Stimulated activated CD8-positive, alpha-beta memory T cell treated with anti-CD3 and anti-CD28 coated beads, Interleukin-4, amount 100 ng/mL, for 4 hours (primary cell): ENCODE measurements around the gene C1orf210.

Experiments
- DNase-seq, 2 donors: peaks; one replicate each; pipeline ENCODE4 v3.0.0-alpha.2; 2020; ENCODE audit warnings: low read depth in 2 of 2, low spot score in 1 of 2

C1orf210 gene

DNA sequence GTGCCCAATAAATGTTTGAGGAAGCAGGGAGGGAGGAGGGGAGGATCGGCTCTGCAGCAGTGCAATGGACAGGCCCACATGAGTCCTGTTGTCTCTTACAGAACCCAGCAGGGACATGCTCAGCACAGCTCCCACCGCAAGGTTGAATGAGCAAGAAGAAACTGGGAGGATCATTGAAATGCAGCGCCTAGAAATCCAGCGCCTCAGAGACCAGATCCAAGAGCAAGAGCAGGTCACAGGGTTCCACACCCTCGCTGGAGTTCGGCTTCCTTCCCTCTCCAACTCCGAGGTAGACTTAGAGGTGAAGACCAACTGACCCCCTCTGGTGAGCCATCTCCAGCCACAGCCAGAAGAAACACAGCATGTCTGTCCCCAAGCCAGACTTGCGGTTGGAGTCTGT lies 31.5 kb downstream of the C1orf210 start:
- DNase-seq: no peak

DNA sequence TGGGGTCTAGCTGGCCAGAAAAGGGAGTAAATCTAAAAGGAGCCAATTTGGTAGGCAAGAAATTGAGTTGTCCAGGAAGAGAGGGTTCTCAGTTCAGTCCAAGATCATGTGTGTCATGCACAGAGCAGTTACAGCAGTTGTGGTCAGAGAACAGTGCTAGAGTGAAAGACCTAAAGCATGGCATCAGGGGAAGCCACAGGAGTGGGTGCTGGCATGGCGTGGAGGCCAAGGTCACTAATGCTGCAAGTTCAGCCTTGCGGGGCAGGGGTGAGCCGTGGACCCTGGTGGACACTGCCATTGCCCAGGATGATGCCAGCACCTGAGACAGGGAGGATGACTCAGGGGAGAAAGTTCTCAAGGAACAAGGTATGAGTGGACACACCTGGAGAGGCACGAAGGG lies 32.2 kb downstream of the C1orf210 start:
- no peak for DNase-seq

DNA sequence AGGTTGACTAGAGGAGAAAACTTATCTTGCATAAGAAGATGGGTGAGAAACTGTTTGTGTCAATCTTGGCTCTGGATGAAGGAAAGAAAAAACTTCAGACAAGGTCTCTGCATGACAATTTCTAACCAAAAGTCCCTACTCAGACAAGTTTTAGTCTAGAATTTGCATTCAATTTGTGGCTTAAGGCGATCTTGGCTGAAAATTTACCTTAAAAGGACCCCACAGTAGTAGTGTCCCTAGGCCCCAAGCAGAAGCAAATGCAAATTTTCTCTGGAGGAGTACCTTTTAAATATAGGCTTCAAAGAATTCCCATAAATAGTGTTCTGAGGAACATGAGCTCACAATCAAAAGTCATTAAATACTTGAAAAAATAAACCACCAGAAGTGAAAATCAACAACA lies 33.2 kb downstream of the C1orf210 start:
- DNase-seq: no peak

DNA sequence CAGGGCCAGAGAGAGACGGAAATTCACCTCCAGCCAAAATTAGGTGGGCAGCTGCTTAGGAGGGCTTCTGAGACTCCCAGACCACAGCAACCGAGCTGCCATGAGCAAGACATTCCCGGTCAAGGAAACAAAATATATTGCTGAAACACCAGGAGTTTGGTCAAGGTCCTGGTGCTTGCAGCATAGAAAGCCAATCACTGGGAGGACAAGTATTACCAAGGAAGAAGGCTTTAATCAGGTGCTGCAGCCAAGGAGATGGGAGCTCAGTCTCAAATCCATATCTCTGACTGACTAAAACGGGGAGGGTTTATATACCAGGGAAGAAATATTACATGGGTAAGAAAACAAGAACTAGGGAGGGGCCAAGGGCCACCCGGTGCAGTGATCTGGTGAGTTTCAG lies 34.4 kb downstream of the C1orf210 start:
- DNase-seq: no peak

DNA sequence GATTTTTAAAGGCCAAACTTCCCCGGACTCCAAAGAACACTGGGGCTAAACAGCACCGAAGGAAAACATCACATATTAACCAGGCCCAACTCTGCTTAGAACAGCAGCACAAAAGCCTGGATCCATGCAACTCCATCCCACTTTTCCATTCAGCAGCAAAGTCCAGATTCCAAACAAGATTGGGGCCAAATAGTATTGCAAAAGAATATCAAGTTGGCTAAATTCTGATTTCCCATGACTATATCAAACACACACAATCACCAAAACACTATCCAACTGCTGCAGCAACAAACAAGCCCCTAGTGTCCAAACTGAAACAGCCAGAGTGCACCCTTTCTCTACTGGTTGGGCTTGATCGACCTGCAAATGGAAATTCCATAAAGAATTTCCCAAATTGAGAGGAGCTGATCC lies 35.0 kb downstream of the C1orf210 start:
- no peak for DNase-seq

DNA sequence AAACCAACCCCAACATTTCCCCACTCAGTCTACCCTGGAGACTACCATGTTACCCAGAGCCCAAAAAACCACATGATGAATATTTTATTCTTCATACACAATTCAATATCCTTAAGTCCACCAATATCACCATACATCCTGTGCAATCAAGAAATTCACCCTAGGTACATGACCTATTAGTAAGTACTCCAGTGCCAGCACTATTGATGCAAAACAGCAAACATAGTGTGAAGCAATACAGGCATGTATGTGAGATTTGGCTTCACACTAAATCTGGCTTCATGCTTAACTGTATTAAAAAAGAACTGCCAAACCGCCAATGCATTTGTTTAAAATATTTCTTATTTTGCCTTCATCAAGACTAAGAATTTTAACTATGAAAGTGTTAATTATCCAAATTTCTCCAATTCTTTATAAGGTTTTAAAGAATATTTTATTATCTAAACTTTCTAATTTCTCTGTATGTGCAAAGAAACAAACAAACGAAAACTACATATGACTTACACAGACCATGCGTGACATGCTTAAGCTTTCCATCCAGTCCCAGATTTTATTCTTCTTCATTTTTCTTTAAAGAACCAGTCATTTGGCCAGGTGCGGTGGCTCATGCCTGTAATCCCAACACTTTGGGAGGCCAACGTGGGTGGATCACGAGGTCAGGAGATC lies 38.0 kb downstream of the C1orf210 start:
- no peak for DNase-seq

DNA sequence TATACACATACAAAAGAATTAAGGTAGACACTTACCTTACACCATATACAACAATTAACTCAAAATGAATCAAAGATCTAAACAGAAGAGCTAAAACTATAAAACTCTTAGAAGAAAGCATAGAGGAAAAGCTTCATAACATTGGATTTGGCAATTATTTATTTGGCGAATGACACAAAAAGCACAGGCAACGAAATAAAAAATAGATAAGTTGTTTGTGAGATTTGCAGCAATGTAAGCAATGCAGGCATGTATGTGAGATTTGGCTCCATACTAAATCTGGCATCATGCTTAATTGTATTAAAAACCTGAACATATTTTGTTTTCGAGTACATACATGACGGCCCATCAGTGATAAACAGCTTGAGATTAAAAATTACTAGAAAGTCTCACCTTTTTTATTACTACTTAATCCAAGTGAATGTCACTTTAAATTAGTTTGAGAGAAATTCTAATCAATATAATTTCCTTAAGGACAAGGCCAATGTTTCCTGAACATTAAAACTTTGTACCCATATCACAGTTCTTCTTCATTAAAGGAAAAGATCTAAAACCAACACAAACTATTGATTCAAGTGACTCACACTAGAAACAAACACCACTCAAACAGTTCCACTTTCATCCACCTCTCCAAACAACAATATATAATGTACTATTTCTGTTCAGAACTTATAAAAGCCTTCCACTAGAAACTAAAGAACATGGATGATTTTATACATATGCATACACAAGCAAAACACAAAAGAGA lies 38.7 kb downstream of the C1orf210 start:
- no peak for DNase-seq

DNA sequence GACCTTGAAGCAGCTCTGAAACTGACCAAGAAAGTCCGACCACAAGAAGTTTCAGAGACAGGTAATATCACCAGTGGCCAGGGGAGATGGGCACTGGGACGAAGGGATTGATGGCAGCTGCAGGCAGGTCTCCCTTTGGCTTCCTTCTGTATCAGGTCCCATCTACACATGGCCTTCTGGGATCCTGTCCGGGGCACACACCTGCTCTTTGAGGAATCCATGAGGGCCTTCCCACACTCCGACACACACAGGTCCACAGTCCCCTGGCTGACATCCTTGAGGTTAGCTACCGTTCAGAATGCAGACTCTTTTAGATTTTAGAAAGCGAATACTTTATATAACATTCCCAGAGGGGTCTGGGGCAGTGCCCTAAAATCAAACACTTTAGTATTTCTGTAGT lies 42.1 kb downstream of the C1orf210 start:
- no peak for DNase-seq

DNA sequence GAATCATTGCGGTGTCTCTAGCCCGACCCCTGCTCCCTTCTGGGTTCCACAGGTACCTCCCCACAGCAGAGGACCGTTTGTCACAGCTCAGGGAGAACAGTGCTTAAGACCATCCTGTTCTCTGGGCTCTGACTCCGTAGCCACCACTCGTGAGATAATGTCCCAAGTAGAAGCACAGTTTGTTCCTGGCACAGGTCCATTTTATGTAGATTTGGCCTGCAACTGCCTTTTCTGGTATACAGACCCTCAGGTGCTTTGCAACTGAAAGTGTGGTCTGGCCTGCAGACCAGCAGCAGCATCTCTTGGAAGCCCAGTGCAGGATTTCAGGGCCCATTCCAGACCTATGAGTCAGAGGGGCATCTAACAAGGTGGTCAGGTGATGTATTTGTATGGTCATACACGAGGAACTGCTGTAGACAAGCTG lies 44.0 kb downstream of the C1orf210 start:
- no peak for DNase-seq

DNA sequence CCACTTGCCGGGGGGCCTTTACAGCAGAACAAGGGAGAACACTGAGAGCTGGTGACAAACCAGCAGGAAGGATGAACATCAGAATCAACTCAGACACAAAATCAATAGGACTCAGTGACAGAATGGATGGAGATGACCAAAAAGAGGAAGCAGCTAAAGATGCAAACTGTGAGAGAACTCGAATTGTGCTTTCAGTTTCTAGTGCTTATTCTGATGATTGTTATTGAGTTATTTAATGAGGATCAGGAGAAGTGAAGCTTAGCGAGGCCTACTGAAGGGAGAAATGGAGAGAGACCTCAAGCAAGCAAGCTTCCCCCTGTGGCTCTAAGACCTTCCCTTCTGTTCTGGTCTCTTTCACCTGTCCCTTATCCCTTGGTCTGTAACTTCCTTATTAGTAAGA lies 45.9 kb downstream of the C1orf210 start:
- no peak for DNase-seq

DNA sequence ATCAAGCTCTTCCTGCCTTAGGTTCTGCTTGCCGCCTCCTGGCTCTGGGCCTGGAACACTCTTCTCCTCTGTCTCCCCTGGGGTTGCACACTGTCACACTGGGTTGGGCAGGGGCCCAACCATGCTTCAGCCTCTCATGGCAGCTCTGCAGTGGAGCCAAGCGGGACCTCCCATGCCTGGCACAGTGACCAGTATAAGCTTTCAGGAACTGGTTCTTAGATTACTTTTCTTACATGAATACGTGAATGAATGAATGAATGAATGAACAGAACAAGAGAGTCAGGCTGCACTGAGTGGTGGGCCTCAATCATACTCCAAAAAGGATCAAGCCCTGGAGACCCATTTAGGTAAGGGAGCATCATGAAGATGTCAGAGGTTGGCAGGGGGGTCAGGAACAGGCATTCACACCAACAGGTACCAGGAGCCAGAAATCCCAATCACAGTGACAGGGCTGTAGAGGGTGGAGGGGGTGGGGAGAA lies 46.4 kb downstream of the C1orf210 start:
- DNase-seq: no peak

DNA sequence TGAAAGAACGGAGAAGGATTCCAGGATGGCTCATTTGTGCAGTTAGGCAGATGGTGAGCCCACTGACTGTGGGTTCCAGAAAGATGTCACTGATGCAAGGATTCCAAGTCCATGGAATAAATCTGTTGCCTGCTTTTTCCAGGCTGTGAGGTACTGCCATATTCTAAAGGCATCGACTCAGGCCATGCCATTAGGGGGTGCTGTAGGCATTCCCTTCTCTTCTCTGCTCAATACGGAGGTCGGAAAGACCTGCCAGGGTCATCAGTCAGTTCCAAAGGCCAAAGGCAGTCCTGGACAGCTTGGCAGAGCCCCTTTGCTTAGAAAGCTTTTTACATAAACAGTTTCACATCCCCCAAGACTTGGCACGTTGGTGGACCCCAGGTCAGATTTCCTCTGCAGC lies 47.3 kb downstream of the C1orf210 start:
- no peak for DNase-seq

DNA sequence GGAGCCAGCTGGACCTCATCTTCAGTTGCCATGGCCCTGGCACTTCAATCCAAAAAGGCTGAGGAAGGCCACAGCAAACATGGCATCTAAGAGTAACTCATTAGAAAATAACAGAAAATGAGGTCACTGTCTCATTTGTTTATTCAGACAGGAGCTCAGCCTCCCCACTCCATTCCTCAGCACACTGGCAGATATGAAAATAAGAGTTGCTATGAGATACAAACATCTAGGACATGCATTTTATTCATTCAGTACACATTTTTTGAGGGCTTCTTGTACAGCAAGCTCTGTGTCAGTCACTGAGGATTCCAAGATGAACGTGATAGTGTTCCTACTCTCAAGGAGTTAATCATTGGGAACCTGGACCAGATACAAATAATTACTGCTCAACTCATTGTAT lies 48.3 kb downstream of the C1orf210 start:
- no peak for DNase-seq

DNA sequence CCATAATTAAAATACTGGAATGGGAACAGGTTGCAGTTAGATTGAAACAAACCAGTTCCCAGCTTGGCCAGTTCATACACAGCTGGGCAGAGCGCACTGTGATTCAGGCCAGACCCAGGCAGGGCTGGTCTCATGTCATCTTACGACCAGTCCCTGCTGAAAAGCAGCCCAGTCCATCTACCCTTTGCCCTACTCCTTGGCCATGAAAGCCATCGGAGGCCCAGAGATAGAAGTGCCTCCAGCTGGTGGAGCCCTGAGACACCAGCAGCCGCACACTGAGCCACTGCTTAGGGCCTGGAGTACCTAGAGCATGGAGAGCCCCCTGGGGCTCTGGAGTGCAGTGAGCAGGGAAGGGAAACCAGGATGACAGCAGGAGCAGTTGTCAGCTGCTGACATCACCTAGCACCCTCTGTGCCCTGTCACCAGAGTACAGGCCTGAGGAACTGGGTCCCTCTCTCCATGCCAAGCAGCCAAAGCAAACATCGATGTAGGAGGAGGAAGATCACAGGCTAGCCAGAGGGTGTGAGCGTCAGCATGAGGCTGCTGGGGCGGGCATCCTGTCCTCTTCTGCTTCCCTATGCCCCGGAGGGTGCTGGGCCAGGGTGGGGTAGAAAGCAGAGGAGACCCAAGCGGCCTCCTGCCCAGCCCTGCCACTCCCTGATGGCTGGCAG lies 49.8 kb downstream of the C1orf210 start:
- DNase-seq: no peak

DNA sequence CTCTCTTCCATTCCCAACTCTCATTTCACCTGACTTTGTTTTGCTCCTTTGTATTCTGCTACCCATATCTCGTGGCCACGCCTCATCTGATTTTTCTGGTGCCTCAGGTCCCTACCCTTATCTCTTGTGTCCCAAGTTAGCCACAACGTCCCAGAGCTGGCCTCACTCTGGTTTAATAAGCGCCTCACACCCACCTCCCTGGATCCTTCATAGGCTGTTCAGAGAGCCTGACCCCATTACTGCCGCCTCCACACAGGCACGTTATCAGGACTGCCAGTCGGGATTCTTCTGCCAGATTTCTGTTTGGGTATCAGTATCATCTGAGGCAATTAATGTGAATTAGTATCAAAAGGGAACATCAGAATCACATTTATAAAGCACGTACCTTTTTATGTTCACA lies 50.3 kb downstream of the C1orf210 start:
- no peak for DNase-seq

DNA sequence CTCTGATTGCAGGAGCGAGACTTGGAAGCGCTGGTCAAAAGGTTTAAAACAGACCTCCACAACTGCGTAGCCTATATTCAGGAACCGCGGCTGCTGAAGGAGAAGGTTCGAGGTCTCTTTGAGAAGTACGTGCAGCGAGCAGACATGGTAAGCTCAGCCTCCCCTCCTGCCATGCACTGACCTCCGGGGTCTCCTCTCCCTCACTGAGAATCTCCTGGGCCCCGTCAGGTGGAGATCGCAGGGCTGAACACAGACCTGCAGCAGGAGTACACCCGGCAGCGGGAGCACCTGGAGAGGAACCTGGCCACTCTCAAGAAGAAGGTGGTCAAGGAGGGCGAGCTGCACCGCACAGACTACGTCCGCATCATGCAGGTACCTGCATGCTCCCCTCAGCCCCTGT lies 51.1 kb downstream of the C1orf210 start:
- no peak for DNase-seq

DNA sequence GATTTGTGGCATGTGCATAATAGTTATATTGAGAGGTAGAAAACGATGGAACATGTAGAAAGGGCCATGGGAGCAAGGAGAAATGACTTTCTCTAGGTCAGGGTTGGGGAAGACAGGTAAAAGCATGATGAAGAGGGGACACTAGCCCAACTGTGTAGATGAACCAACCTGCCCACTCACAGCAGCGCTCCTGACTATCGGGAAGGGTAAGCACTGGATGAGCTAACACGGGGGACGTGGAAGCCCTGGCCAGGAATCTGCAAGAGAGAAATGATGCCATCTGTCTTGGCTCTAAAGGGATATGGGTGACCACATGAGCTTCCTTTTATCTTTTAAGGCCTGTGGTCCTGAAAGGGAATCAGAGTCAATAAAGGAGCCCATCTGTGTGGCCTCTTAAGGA lies 51.8 kb downstream of the C1orf210 start:
- no peak for DNase-seq

DNA sequence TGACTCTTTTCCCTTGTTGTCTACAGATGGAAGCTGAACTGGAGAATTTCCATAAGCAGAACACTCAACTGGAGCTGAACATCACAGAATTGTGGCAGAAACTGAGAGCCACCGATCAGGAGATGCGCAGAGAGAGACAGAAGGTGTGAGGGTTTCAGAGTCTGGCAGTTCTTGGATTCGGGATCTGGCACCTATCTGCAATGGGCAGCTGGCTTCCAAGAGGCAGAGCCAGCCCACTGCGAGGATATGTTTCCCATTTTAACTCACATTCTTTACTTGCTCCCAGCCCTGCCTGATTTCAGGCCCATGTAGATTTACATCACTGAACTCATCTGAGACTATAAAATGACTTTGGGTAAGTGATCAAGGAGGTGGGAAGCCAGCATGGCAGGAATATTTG lies 52.9 kb downstream of the C1orf210 start:
- DNase-seq: no peak

DNA sequence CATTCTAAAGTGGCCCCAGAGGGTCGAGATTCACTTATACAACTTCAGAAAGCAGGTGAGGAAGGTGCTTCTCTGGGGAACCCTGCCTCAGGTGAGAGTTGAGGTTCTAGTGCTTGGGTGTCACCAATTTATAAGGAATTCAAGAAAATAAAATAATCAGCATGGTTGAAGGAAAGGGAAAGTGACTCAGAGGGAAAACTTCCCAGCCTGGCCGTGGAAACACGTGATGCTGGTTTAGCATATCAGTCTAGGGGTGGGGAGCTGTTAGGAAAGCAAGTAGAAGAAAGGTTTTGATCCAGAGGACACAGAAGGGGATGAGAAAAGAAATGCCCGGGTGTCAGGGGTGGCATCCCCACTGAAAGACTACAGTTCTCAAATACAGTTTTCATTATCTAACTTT lies 53.3 kb downstream of the C1orf210 start:
- DNase-seq: no peak
